HepG2 (cell line): ENCODE results near the gene HELZ2. TPM values are rescaled to one million over a fixed set of nuclear protein-coding genes. Genes with fewer than 3 reads are reported as not detected.

Experiments used
- BATF2 ChIP-seq: sonication (generic); formaldehyde crosslinking; IDR thresholded peaks from 2 replicates; pipeline ENCODE4 v1.8.0; 2022; ENCODE audit warnings: mild to moderate bottlenecking, missing genetic modification reagents, moderate library complexity
- CHCHD3 ChIP-seq: sonication (generic); formaldehyde crosslinking; IDR thresholded peaks from 2 replicates; pipeline ENCODE4 v1.8.0; 2022; ENCODE audit warnings: mild to moderate bottlenecking, missing genetic modification reagents, moderate library complexity
- DR1 ChIP-seq: sonication (generic); formaldehyde crosslinking; IDR thresholded peaks from 2 replicates; pipeline ENCODE4 v1.8.0; 2021; ENCODE audit warnings: mild to moderate bottlenecking, missing genetic modification reagents, inconsistent platforms
- HDAC6 ChIP-seq: fragments of 200-600 bp; sonication (generic); IDR thresholded peaks from 2 replicates; pipeline ENCODE4 v1.7.0; 2017; ENCODE audit warnings: mild to moderate bottlenecking, antibody characterized with exemption, low read length, low read depth
- HINFP ChIP-seq: sonication (generic); formaldehyde crosslinking; IDR thresholded peaks from 2 replicates; pipeline ENCODE4 v1.4.0; 2020; ENCODE audit warnings: low read depth, mild to moderate bottlenecking, missing genetic modification reagents
- MTF2 ChIP-seq: sonication (generic); formaldehyde crosslinking; IDR thresholded peaks from 2 replicates; pipeline ENCODE4 v1.5.0; 2020; ENCODE audit warnings: missing genetic modification reagents, borderline replicate concordance
- NR2C2 ChIP-seq: sonication (generic); formaldehyde crosslinking; IDR thresholded peaks from 2 replicates; pipeline ENCODE4 v1.4.0; 2020; ENCODE audit warnings: missing genetic modification reagents, mild to moderate bottlenecking, moderate library complexity, borderline replicate concordance
- RCOR2 ChIP-seq: IDR thresholded peaks from 2 replicates; pipeline ENCODE4 v1.6.1; 2016; ENCODE audit warnings: missing biosample characterization, missing genetic modification reagents
- SIX4 ChIP-seq: sonication (generic); formaldehyde crosslinking; IDR thresholded peaks from 2 replicates; pipeline ENCODE4 v1.4.0; 2020; ENCODE audit warnings: missing genetic modification reagents
- SKI ChIP-seq: fragments of 450-650 bp; IDR thresholded peaks from one replicate; pipeline ENCODE4 v1.6.1; 2018; ENCODE audit warnings: mild to moderate bottlenecking; ENCODE audit not compliant: partially characterized antibody
- SMC3 ChIP-seq: IDR thresholded peaks from 2 replicates; pipeline ENCODE4 v1.6.1; 2011; ENCODE audit warnings: low read length, improper control_type of control experiment
- XBP1 ChIP-seq: sonication (generic); formaldehyde crosslinking; IDR thresholded peaks from 2 replicates; pipeline ENCODE4 v1.5.0; 2020; ENCODE audit warnings: missing genetic modification reagents
- ZBTB14 ChIP-seq: sonication (generic); formaldehyde crosslinking; IDR thresholded peaks from 2 replicates; pipeline ENCODE4 v1.4.0; 2020; ENCODE audit warnings: missing genetic modification reagents
- ZFP90 ChIP-seq: sonication (generic); formaldehyde crosslinking; IDR thresholded peaks from 2 replicates; pipeline ENCODE4 v1.8.0; 2022; ENCODE audit warnings: missing genetic modification reagents, mild to moderate bottlenecking, inconsistent platforms, borderline replicate concordance
- ZMAT3 ChIP-seq: sonication (generic); formaldehyde crosslinking; conservative IDR thresholded peaks from 2 replicates; pipeline ENCODE4 v1.7.0; 2021; ENCODE audit warnings: missing genetic modification reagents
- ZNF280D ChIP-seq: sonication (generic); formaldehyde crosslinking; IDR thresholded peaks from 2 replicates; pipeline ENCODE4 v1.5.1; 2020; ENCODE audit warnings: mild to moderate bottlenecking, missing genetic modification reagents
- ZNF512B ChIP-seq: sonication (generic); formaldehyde crosslinking; IDR thresholded peaks from 2 replicates; pipeline ENCODE4 v1.5.1; 2020; ENCODE audit warnings: missing genetic modification reagents, mild to moderate bottlenecking, borderline replicate concordance
- ZNF552 ChIP-seq: sonication (generic); formaldehyde crosslinking; IDR thresholded peaks from 2 replicates; pipeline ENCODE4 v1.9.0; 2022; ENCODE audit warnings: missing genetic modification reagents, mild to moderate bottlenecking, borderline replicate concordance
- ZNF589 ChIP-seq: sonication (generic); formaldehyde crosslinking; conservative IDR thresholded peaks from 2 replicates; pipeline ENCODE4 v1.8.0; 2022; ENCODE audit warnings: mild to moderate bottlenecking, moderate library complexity, missing genetic modification reagents
- polyA plus RNA-seq, 8 experiments: library from polyadenylated mRNA; depleted of rRNA in 3 of 8; stranded (reverse) in 7 of 8; unstranded in 1 of 8; fragments of >200 nt; fragmentation: Illumina TruSeq in 4 of 8; extraction: Trizol in 4 of 8; gene quantifications; 2 replicates each; pipeline versions ENCODE4 v1.2.1 to v1.2.3, GENCODE V29; 2011 to 2016; ENCODE audit warnings: low read depth in 4 of 8, missing spikeins in 1 of 8, mixed read lengths in 1 of 8; ENCODE audit not compliant: insufficient read depth in 1 of 8
- total RNA-seq, 5 experiments: library from RNA; depleted of rRNA; stranded (reverse); fragments of >200 nt; fragmentation: Illumina TruSeq; extraction: Trizol; gene quantifications; 2 replicates each; pipeline ENCODE4 v1.2.3, GENCODE V29; 2016; ENCODE audit warnings: low read depth in 1 of 5

HELZ2 gene
- total and polyA plus RNA-seq, 2 of the 13 experiments (the other 11 are each of a cell fraction or from before 2014, with no cell fraction given) = 9.6 to 10.1 TPM

- TF ChIP-seq ZNF512B (no peak), XBP1 (CRISPR knock-in tag) (no peak), SMC3 (no peak), ZBTB14 (CRISPR knock-in tag) (no peak), HDAC6 (no peak), RCOR2 (no peak; the same call in 1 of the 2 replicates), MTF2 (CRISPR knock-in tag) (no peak), DR1 (CRISPR knock-in tag) (no peak), SKI (no peak), BATF2 (CRISPR knock-in tag) (no peak), ZNF589 (CRISPR knock-in tag) (no peak; the same call in 1 of the 2 replicates), NR2C2 (CRISPR knock-in tag) (peak; percentile 43), HINFP (CRISPR knock-in tag) (no peak), ZNF552 (CRISPR knock-in tag) (no peak), CHCHD3 (CRISPR knock-in tag) (no peak; the same call in 1 of the 2 replicates), ZMAT3 (CRISPR knock-in tag) (0 out of 2 replicates have a peak, but pooled peaks have one; percentile 16), SIX4 (CRISPR knock-in tag) (no peak), ZFP90 (CRISPR knock-in tag) (no peak), ZNF280D (CRISPR knock-in tag) (peak; percentile 74; the same call in 1 of the 2 replicates)
Observed at GRCh38 chr20:63574829-63575743, 1.0 kb upstream of the HELZ2 start (continued).
